Bronchial epithelial cell (primary cell): Measurements from ENCODE around the gene SGSH. TPM values are rescaled to one million over a fixed set of nuclear protein-coding genes. Genes with fewer than 3 reads are reported as not detected.
A peak's percentile ranks its signal among the peaks of the same experiment; 100 is the strongest.

Experiments used
- DNase-seq: peaks from one replicate; pipeline ENCODE4 v3.0.0-alpha.2; 2010; ENCODE audit warnings: low read depth
- FAIRE-seq: peaks from 2 replicates; lab custom pipeline; 2011; peaks lifted over from hg19 to GRCh38; lab: Jason Lieb, UNC
- H3K27me3 ChIP-seq: 2 replicates; pipeline ENCODE4 v1.5.1; 2011; ENCODE audit warnings: low read length; ENCODE audit not compliant: control insufficient read depth, insufficient read depth
- H3K36me3 ChIP-seq: 2 replicates; pipeline ENCODE4 v1.5.1; 2011; ENCODE audit warnings: low read length; ENCODE audit not compliant: control insufficient read depth, insufficient read depth
- H3K4me3 ChIP-seq: 2 replicates; pipeline ENCODE4 v1.5.1; 2011; ENCODE audit warnings: mild to moderate bottlenecking, low read depth, low read length, control low read depth
- CTCF ChIP-seq: IDR thresholded peaks from 2 replicates; pipeline ENCODE4 v1.5.1; 2011; ENCODE audit warnings: mild to moderate bottlenecking, moderate library complexity, low read length, control low read depth, inconsistent platforms; ENCODE audit not compliant: insufficient read depth, severe bottlenecking
- total RNA-seq: library from RNA; depleted of rRNA; stranded (reverse); fragments of >200 nt; gene quantifications from 2 replicates; pipeline ENCODE4 v1.2.1, GENCODE V29; 2014

Gene SGSH
- total RNA-seq, 1 donor from 2014 or later, result 6.1 TPM

GRCh38 chr17:80264205-80265075 lies 44.3 kb upstream of the SGSH start:
- Histone ChIP-seq H3K27me3 (no peaks in the 10 kb centered on the region), H3K4me3 (no peak overlapping the region), H3K36me3 (peaks cover 13% of the 10 kb centered on the region)
- FAIRE-seq, result no peak
- DNase-seq, result no peak
- no peak for TF ChIP-seq CTCF

GRCh38 chr17:80263253-80264204 lies 43.4 kb upstream of the SGSH start:
- peaks cover 10% of the 10 kb centered on the region for H3K36me3 ChIP-seq
- DNase-seq (peak; percentile 46), FAIRE-seq (no peak)
- TF ChIP-seq CTCF, result no peak
- H3K4me3 ChIP-seq, result peak overlapping the region; percentile 21
- no peaks in the 10 kb centered on the region for H3K27me3 ChIP-seq

GRCh38 chr17:80262775-80263244 lies 42.7 kb upstream of the SGSH start:
- Histone ChIP-seq H3K27me3 (no peaks in the 10 kb centered on the region), H3K4me3 (no peak overlapping the region), H3K36me3 (peaks cover 10% of the 10 kb centered on the region)
- FAIRE-seq (no peak), DNase-seq (no peak)
- no peak for TF ChIP-seq CTCF

GRCh38 chr17:80262291-80262690 lies 42.2 kb upstream of the SGSH start:
- Histone ChIP-seq H3K27me3 (no peaks in the 10 kb centered on the region), H3K4me3 (no peak overlapping the region), H3K36me3 (peaks cover 8% of the 10 kb centered on the region)
- DNase-seq, result no peak
- no peak for FAIRE-seq
- no peak for TF ChIP-seq CTCF

GRCh38 chr17:80261895-80262279 lies 41.8 kb upstream of the SGSH start:
- Histone ChIP-seq H3K27me3 (no peaks in the 10 kb centered on the region), H3K4me3 (peak overlapping the region; percentile 75), H3K36me3 (peaks cover 8% of the 10 kb centered on the region)
- DNase-seq (no peak), FAIRE-seq (no peak)
- TF ChIP-seq CTCF, result no peak
